Middle frontal gyrus (tissue), 1 donor: ENCODE measurements around the gene DPPA4.

Experiments used
- DNase-seq: peaks from one replicate; pipeline ENCODE4 v3.0.0-alpha.2; 2015; ENCODE audit warnings: low spot score; ENCODE audit errors: extremely low spot score

DPPA4 gene

GRCh38 chr3:109339197-109339596 lies 1.9 kb upstream of the DPPA4 start:
- no peak for DNase-seq

DNA sequence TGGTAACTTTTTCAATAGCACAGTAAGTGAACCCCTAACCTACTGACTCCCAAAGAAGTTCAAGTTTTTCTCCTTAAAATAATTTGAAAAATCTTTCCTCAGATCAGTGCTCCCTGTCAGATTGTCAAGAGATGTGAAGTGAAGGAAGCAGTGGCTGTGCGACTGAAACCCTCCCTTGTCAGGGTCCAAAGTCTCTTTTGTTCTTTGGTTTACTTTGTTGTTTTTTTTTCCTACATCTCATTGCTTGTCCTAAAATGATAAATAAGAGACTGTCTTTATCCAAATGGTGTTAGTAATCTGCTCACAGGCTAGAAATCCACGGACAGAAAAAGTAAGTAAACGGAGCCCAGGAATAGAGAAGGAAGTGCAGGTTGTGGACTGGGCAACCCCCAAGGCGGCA lies 976 bp upstream of the DPPA4 start:
- no peak for DNase-seq

DNA sequence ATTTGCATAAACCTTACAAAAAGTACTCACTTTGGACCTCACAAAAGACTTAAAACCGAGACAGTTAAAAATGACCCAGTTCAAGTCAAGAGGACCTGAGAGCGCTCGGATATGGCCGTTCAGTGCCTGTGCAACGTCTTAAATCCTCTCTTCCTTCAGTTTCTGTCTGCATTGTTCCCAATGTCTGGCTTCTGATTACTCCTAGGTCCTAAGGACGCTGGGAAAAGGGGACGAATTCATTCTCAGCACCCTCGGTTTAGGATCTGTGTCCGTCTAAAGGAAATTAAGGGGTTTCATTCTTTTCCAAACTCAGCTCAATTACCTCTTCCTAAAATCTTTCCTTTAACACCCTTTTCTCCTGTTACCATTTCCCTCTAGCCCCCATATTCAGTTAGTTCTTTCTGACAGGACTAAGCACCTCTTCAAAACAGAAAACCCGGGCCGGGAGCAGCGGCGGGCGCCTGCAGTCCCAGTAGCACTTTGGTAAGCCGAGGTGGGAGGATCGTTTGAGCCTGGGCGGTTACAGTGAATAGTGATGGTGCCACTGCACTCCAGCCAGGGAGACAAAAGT lies 970 bp downstream of the DPPA4 start:
- no peak for DNase-seq

- no peak for DNase-seq
These were observed 2.8 kb downstream of the DPPA4 start for GRCh38 chr3:109334572-109334971.

DNA sequence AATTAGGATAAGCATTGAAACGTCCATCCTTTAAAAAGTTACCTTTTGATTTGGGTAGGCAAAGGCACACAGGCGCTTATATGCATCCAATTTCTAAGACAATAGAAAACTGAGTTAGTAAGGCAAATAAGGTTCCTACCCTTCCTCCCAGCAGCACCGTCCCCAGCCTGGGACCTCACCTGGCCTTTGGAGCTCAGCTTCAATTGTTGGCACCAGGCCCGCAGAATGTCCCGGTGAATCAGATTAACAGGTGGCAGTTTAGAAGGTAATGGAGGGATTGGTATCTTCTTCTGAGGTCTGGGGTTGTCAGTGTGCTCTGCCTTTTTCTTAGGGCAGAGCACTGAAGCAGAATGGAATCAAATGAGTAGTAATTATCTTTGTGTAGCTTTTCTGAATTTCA lies 5.7 kb downstream of the DPPA4 start:
- no peak for DNase-seq

DNA sequence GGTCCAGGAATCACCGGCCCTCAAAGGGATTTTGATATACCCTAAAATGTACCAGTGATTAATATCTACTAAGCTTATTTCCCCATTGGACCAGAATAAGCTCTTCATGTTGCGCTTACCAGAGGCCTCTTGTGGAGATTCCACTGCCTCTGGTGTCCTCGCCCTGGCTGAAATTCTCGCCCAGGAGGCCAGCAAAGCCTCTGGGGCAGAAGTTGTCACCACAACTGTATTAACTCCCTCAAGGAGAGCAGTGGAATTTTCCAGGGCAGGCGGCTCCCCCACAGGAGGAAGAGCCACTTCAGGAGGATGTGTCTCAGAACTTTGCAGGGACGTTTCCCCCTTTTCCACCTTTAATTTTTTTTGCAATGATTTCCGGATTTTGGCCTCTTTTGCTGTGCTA lies 6.9 kb downstream of the DPPA4 start:
- no peak for DNase-seq

- DNase-seq = no peak
These were observed 9.1 kb downstream of the DPPA4 start for GRCh38 chr3:109328202-109328601.

- no peak for DNase-seq
These were observed 11.7 kb downstream of the DPPA4 start for GRCh38 chr3:109325657-109326056.

GRCh38 chr3:109325109-109325508 lies 12.2 kb downstream of the DPPA4 start:
- no peak for DNase-seq

GRCh38 chr3:109316162-109316730 lies 21.1 kb downstream of the DPPA4 start, which contains the start of gene DPPA2:
Gene DPPA2, minus strand, starts transcription at chr3:109316517. Its CDS starts 1,975 bp downstream, at chr3:109314542.
- DNase-seq = no peak

GRCh38 chr3:109313061-109313460 lies 24.3 kb downstream of the DPPA4 start:
- DNase-seq = no peak

- no peak for DNase-seq
These were observed 39.9 kb downstream of the DPPA4 start for GRCh38 chr3:109297496-109297895.

DNA sequence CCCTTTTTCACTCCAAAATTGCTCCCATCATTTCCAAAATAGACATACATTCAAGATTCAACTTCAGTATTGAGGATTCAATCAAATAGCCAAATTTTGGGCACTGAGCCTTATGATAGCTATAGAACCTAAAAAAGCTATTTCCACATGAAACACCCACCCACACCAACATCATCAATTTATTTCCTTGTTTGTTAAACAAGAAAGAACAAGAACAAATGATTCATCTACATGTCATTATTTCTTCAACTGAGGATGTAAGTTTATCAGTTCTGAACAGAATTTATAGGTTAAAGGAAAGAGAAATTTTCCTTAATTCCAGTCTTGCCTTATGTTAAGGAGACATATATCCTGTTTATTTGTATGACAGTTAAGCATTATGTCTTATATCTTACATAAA lies 53.3 kb downstream of the DPPA4 start:
- DNase-seq = no peak

DNA sequence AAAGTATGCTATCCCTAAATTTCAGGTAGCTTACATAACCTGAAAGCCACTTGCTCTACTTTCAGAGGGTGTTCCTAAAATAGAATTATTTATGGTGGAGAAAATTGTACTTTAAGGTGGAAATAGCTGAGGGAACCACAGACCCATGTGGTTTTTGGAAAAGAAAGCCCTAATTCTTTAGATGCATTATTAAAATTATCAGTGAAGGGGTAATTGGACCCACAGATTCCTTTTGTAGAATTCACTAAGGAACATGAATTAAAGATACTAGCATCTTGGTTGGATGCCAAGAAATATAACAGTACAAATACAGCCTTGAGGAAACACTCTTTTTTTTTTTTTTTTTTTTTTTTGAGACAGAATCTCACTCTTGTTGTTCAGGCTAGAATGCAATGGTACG lies 58.8 kb downstream of the DPPA4 start:
- no peak for DNase-seq

DNA sequence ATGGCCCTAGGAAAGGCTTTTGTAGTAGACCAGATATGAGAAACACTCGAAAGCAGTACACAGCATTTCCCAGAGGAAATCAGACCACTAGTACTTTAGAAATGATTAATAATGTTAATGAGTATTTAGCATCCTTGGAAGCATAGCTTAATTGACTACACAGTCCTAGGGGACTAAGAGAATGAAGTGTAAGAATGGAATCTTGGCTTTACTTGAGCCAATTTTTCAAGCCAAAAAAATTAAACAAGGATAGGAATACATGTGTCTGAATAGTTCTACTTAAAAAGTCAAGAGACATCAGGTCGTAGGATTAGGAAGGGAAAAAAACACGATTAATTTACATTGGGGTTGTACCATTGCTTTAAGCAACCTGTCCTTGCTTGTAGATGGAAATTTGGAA lies 59.2 kb downstream of the DPPA4 start:
- no peak for DNase-seq
